Adrenal gland (tissue), 12 donors: ENCODE results near the gene C6orf89. TPM values are rescaled to one million over a fixed set of nuclear protein-coding genes. Genes with fewer than 3 reads are reported as not detected.
A peak's percentile ranks its signal among the peaks of the same experiment; 100 is the strongest.

Experiments
- DNase-seq, 7 donors: peaks; one replicate each; pipeline ENCODE4 v3.0.0-alpha.2; 2019 to 2020
- H3K27ac ChIP-seq, 5 donors: fragments of 200-600 bp; sonication (generic) in 4 of 5; 1 replicate in 3 of 5; 2 replicates in 2 of 5; pipeline versions ENCODE4 v1.5.1 to v1.8.0; 2016 to 2020; ENCODE audit warnings: mild to moderate bottlenecking in 1 of 5
- H3K27me3 ChIP-seq: fragments of 200-600 bp; 2 replicates; pipeline ENCODE4 v1.8.0; 2021
- H3K36me3 ChIP-seq, 2 donors: fragments of 200-600 bp; replicated peaks in 1 of 2; 1 replicate in 1 of 2; 2 replicates in 1 of 2; pipeline versions ENCODE4 v1.5.1 to v1.8.0; 2018 to 2022
- H3K4me1 ChIP-seq, 2 donors: fragments of 200-600 bp; replicated peaks in 1 of 2; 1 replicate in 1 of 2; 2 replicates in 1 of 2; pipeline versions ENCODE4 v1.5.1 to v1.8.0; 2018 to 2021
- H3K4me3 ChIP-seq, 4 donors: fragments of 200-600 bp; sonication (generic) in 3 of 4; one replicate each; pipeline ENCODE4 v1.5.1; 2016 to 2018
- H3K9me3 ChIP-seq, 3 donors: fragments of 200-600 bp; sonication (generic) in 1 of 3; replicated peaks in 1 of 3; 1 replicate in 2 of 3; 2 replicates in 1 of 3; pipeline versions ENCODE4 v1.5.1 to v1.8.0; 2016 to 2021
- CTCF ChIP-seq, 6 experiments: fragments of 450-650 bp in 4 of 6; fragments of 200-600 bp in 2 of 6; sonication (generic) in 1 of 6; IDR thresholded peaks; 1 replicate in 5 of 6; 2 replicates in 1 of 6; pipeline versions ENCODE4 v1.5.1 to v1.8.0; 2016 to 2021; ENCODE audit warnings: antibody characterized with exemption in 6 of 6, mild to moderate bottlenecking in 2 of 6, moderate library complexity in 1 of 6
- POLR2A ChIP-seq, 2 donors: fragments of 450-650 bp; IDR thresholded peaks; one replicate each; pipeline ENCODE4 v1.6.1; 2017; ENCODE audit warnings: antibody characterized with exemption in 2 of 2, mild to moderate bottlenecking in 2 of 2, moderate library complexity in 1 of 2
- WGBS, 4 donors: extraction: QIAGEN DNeasy Blood & Tissue Kit in 2 of 4; methylation state at CpG; one replicate each; pipeline versions ENCODE4 v1.1.5 to v1.1.7; 2013 to 2017; 5-methylcytosine and 5-hydroxymethylcytosine counted together
- intact Hi-C, 2 donors: fragments of 100-400 bp; cut with DNase I; formaldehyde crosslinking; loops; one replicate each; pipeline versions ENCODE4 v1.14.1 to v1.15.0; 2022 to 2023
- polyA plus RNA-seq, 3 donors: library from polyadenylated mRNA; stranded (reverse); fragments of 200-250 nt in 2 of 3; fragments of 350-450 nt in 1 of 3; fragmentation: Illumina TruSeq in 1 of 3; extraction: RNeasy Lipid Tissue Mini Kit (QIAGEN cat#74804) in 1 of 3; gene quantifications; one replicate each; pipeline ENCODE4 v1.2.3, GENCODE V29; 2013 to 2014
- total RNA-seq, 9 donors: library from RNA; depleted of rRNA in 4 of 9; stranded (reverse); fragments of >200 nt in 4 of 9; fragments of 120-200 nt in 1 of 9; fragmentation: NEBNext Ultra II Directional in 1 of 9; extraction: Animal tissue kit (Norgen Biotek cat#: 25700) in 1 of 9; gene quantifications; one replicate each; pipeline versions ENCODE4 v1.1.0 to v1.2.4, GENCODE V29; 2013 to 2023
- donor health status: healthy with polysubstance abuse.
- donor health status: Bipolar disorder and iron deficiency.
- donor health status: DM: yes; HTN: yes; CAD: no.
- donor health status: DM: no; HTN: no; CAD: no.
- donor health status: DM: no; HTN: no; CAD: no.
- donor health status: DM: yes; HTN: yes; CAD: no.

The C6orf89 gene
- total and polyA plus RNA-seq, 12 donors: 17.5 to 107 (median 75.7) TPM

- Histone ChIP-seq H3K4me3 (no peak overlapping the region), H3K27me3 (no peaks in the 10 kb centered on the region), H3K36me3 (no peaks in the 10 kb centered on the region), H3K9me3 (no peaks in the 10 kb centered on the region), H3K4me1 (peaks cover 0 to 8% of the 10 kb centered on the region in 2 donors), H3K27ac (no peak overlapping the region)
- TF ChIP-seq CTCF (IDR thresholded peaks at IDR 0.05) (no peak), POLR2A (IDR thresholded peaks at IDR 0.05) (no peak)
- no peak for DNase-seq
- intact Hi-C loops: no loop called here
Observed at GRCh38 chr6:36956446-36956820, 70.7 kb downstream of the C6orf89 start.

- peak in 6 of 7 donors; percentile 27 to 73 (median 53) for DNase-seq
- Histone ChIP-seq H3K9me3 (no peaks in the 10 kb centered on the region), H3K36me3 (no peaks in the 10 kb centered on the region), H3K4me3 (no peak overlapping the region), H3K27me3 (no peaks in the 10 kb centered on the region), H3K4me1 (peaks cover 0 to 8% of the 10 kb centered on the region in 2 donors), H3K27ac (no peak overlapping the region)
- intact Hi-C loops: no loop called here
- WGBS, 4 donors: 73 to 86% (median 77%) methylated on average over 5 to 9 of the region's 9 CpGs
- TF ChIP-seq POLR2A (IDR thresholded peaks at IDR 0.05) (no peak), CTCF (IDR thresholded peaks at IDR 0.05) (no peak)
Observed at GRCh38 chr6:36957773-36958271, 72.1 kb downstream of the C6orf89 start.

- WGBS, 4 donors: 82 to 89% (median 87%) methylated on average over 31 to 44 of the region's 44 CpGs
- TF ChIP-seq POLR2A (IDR thresholded peaks at IDR 0.05) (no peak), CTCF (IDR thresholded peaks at IDR 0.05) (no peak)
- no peaks in the 10 kb centered on the region for H3K27me3 ChIP-seq
- DNase-seq: peak in 3 of 7 donors; percentile 12 to 27 (median 13)
- H3K27ac ChIP-seq: no peak overlapping the region
- H3K4me3 ChIP-seq: no peak overlapping the region
- intact Hi-C loops: no loop called here
- H3K36me3 ChIP-seq: no peaks in the 10 kb centered on the region
- H3K9me3 ChIP-seq: no peaks in the 10 kb centered on the region
- peaks cover 0 to 8% of the 10 kb centered on the region in 2 donors for H3K4me1 ChIP-seq
Observed at GRCh38 chr6:36958775-36959554, 73.2 kb downstream of the C6orf89 start.

- intact Hi-C loops: no loop called here
- no peaks in the 10 kb centered on the region for H3K36me3 ChIP-seq
Observed at GRCh38 chr6:36959555-36960250, 74.0 kb downstream of the C6orf89 start.

More at GRCh38 chr6:36959555-36960250, 74.0 kb downstream of the C6orf89 start:
- WGBS, 4 donors: 90 to 92% (median 91%) methylated on average over 12 to 17 of the region's 17 CpGs
- Histone ChIP-seq H3K27ac (peak overlapping the region in 1 of 5 donors; percentile 76), H3K4me3 (no peak overlapping the region), H3K4me1 (peaks cover 0 to 8% of the 10 kb centered on the region in 2 donors), H3K9me3 (no peaks in the 10 kb centered on the region), H3K27me3 (no peaks in the 10 kb centered on the region)
- TF ChIP-seq POLR2A (IDR thresholded peaks at IDR 0.05) (no peak), CTCF (IDR thresholded peaks at IDR 0.05) (no peak)
- peak in 2 of 7 donors; percentile 13 to 15 for DNase-seq
